HCT116 (cell line): ENCODE results near the gene SLC30A4. TPM values are rescaled to one million over a fixed set of nuclear protein-coding genes. Genes with fewer than 3 reads are reported as not detected.

Source experiments
- ATAC-seq: fragments of 200-7000 bp; cut with Tn5 transposase; 2 replicates; pipeline ENCODE4 v1.9.1; 2020; ENCODE audit warnings: mild to moderate bottlenecking, moderate library complexity
- BruUV-seq: library from RNA; stranded (reverse); fragments of 400-500 nt; replicated peaks from 2 replicates; lab custom pipeline; 2021; lab: Mats Ljungman, UMichigan
- CTCF ChIA-PET: fragments of 300-600 bp; sonication (Branson Sonifier 250); formaldehyde crosslinking; loops from one replicate; lab custom pipeline; 2021; ENCODE audit warnings: antibody characterized with exemption; lab: Charles Lee
- POLR2A ChIA-PET: fragments of 300-600, 350-600 bp; sonication (Branson Sonifier 250); formaldehyde crosslinking; loops from one replicate; lab custom pipeline; 2021; ENCODE audit warnings: antibody characterized with exemption; lab: Charles Lee
- RAD21 ChIA-PET, 2 experiments: fragments of 300-600 bp; sonication (Branson Sonifier 250); formaldehyde crosslinking; loops; one replicate each; lab custom pipeline; 2023; ENCODE audit warnings: low total read pairs in 2 of 2; ENCODE audit not compliant: uncharacterized antibody in 2 of 2, unreplicated experiment in 2 of 2, low non-redundant PET in 1 of 2; lab: Charles Lee
- DNase-seq: peaks from one replicate; pipeline ENCODE4 v3.0.0-alpha.2; 2010; ENCODE audit warnings: low read depth, low spot score
- H2AFZ ChIP-seq: fragments of 200-600 bp; shearing (Covaris generic), sonication (generic); 2 replicates; pipeline ENCODE4 v1.6.1; 2017; ENCODE audit warnings: low read depth, mixed run types, mixed read lengths, antibody characterized with exemption, low read length; ENCODE audit not compliant: poor library complexity, severe bottlenecking
- H3K27ac ChIP-seq: 2 replicates; pipeline ENCODE4 v1.5.1; 2012; ENCODE audit warnings: low read depth, low read length
- H3K27me3 ChIP-seq: fragments of 200-600 bp; sonication (generic); 2 replicates; pipeline ENCODE4 v1.6.1; 2016; ENCODE audit warnings: mixed run types, low read length, mixed read lengths; ENCODE audit not compliant: insufficient read depth
- H3K36me3 ChIP-seq, 2 experiments: fragments of 200-500 bp in 1 of 2; fragments of 200-600 bp in 1 of 2; sonication (Bioruptor generic) in 1 of 2; sonication (generic) in 1 of 2; 2 replicates each; pipeline versions ENCODE4 v1.5.1 to v1.6.1; 2014 to 2016; ENCODE audit warnings: low read length in 2 of 2, inconsistent platforms in 1 of 2, mixed read lengths in 1 of 2, mixed run types in 1 of 2; ENCODE audit not compliant: insufficient read depth in 2 of 2, control insufficient read depth in 1 of 2
- H3K4me1 ChIP-seq, 2 experiments: fragments of 200-600 bp in 1 of 2; sonication (generic) in 1 of 2; 2 replicates each; pipeline versions ENCODE4 v1.5.1 to v1.6.1; 2012 to 2017; ENCODE audit warnings: low read length in 2 of 2, inconsistent platforms in 1 of 2, mild to moderate bottlenecking in 1 of 2, mixed read lengths in 1 of 2, mixed run types in 1 of 2, moderate library complexity in 1 of 2; ENCODE audit not compliant: insufficient read depth in 2 of 2, control insufficient read depth in 1 of 2
- H3K4me2 ChIP-seq: fragments of 200-600 bp; sonication (generic); 2 replicates; pipeline ENCODE4 v1.6.1; 2017; ENCODE audit warnings: mixed run types, low read length, mixed read lengths
- H3K4me3 ChIP-seq, 2 experiments: fragments of 200-600 bp in 1 of 2; sonication (generic) in 1 of 2; replicated peaks in 1 of 2; 2 replicates each; pipeline ENCODE4 v1.5.1; 2011 to 2016; ENCODE audit warnings: low read length in 2 of 2, control low read depth in 1 of 2, low read depth in 1 of 2, mild to moderate bottlenecking in 1 of 2, mixed read lengths in 1 of 2, mixed run types in 1 of 2
- H3K79me2 ChIP-seq: fragments of 200-600 bp; sonication (generic); 2 replicates; pipeline ENCODE4 v1.6.1; 2017; ENCODE audit warnings: mild to moderate bottlenecking, mixed run types, low read length, moderate library complexity, mixed read lengths; ENCODE audit not compliant: insufficient read depth
- H3K9ac ChIP-seq: fragments of 200-600 bp; sonication (generic); 2 replicates; pipeline ENCODE4 v1.6.1; 2016; ENCODE audit warnings: low read length, mixed read lengths
- H3K9me2 ChIP-seq: fragments of 200-600 bp; sonication (generic), shearing (Covaris generic); 2 replicates; pipeline ENCODE4 v1.6.1; 2017; ENCODE audit warnings: mixed run types, mild to moderate bottlenecking, moderate library complexity; ENCODE audit not compliant: insufficient read depth
- H3K9me3 ChIP-seq, 2 experiments: fragments of 200-500 bp in 1 of 2; fragments of 200-600 bp in 1 of 2; sonication (Bioruptor generic) in 1 of 2; sonication (generic) in 1 of 2; 2 replicates each; pipeline ENCODE4 v1.6.1; 2014 to 2017; ENCODE audit warnings: low read length in 2 of 2, mixed read lengths in 2 of 2, inconsistent platforms in 1 of 2, low read depth in 1 of 2, mild to moderate bottlenecking in 1 of 2, mixed run types in 1 of 2, moderate library complexity in 1 of 2; ENCODE audit not compliant: control insufficient read depth in 1 of 2, insufficient read depth in 1 of 2
- H4K20me1 ChIP-seq: fragments of 200-600 bp; sonication (generic), shearing (Covaris generic); 2 replicates; pipeline ENCODE4 v1.6.1; 2017; ENCODE audit warnings: mixed run types, mild to moderate bottlenecking, moderate library complexity; ENCODE audit not compliant: insufficient read depth
- ATF3 ChIP-seq: IDR thresholded peaks from 2 replicates; pipeline ENCODE4 v1.6.1; 2012
- CEBPB ChIP-seq: IDR thresholded peaks from 2 replicates; pipeline ENCODE4 v1.6.1; 2012; ENCODE audit warnings: low read depth
- CTCF ChIP-seq, 3 experiments: fragments of 200-600 bp in 1 of 3; sonication (generic) in 1 of 3; IDR thresholded peaks in 2 of 3; conservative IDR thresholded peaks in 1 of 3; 2 replicates each; pipeline ENCODE4 v1.5.1; 2012 to 2017; ENCODE audit warnings: low read depth in 2 of 3, low read length in 2 of 3, antibody characterized with exemption in 1 of 3, borderline replicate concordance in 1 of 3, control low read depth in 1 of 3, mild to moderate bottlenecking in 1 of 3, mixed read lengths in 1 of 3, mixed run types in 1 of 3, moderate library complexity in 1 of 3; ENCODE audit not compliant: insufficient read depth in 1 of 3
- EGR1 ChIP-seq: IDR thresholded peaks from 2 replicates; pipeline ENCODE4 v1.6.1; 2012; ENCODE audit warnings: low read depth
- ELF1 ChIP-seq: IDR thresholded peaks from 2 replicates; pipeline ENCODE4 v1.6.1; 2012; ENCODE audit warnings: low read depth, borderline replicate concordance
- FOSL1 ChIP-seq: IDR thresholded peaks from 2 replicates; pipeline ENCODE4 v1.6.1; 2012; ENCODE audit warnings: low read depth
- MAX ChIP-seq: IDR thresholded peaks from 2 replicates; pipeline ENCODE4 v1.6.1; 2012
- POLR2A ChIP-seq: IDR thresholded peaks from 2 replicates; pipeline ENCODE4 v1.7.0; 2011; ENCODE audit warnings: borderline replicate concordance; ENCODE audit not compliant: insufficient read depth, insufficient read length; ENCODE audit errors: extremely low read depth
- POLR2AphosphoS5 ChIP-seq: IDR thresholded peaks from 2 replicates; pipeline ENCODE4 v1.6.1; 2011; ENCODE audit warnings: mild to moderate bottlenecking, low read depth, low read length, moderate library complexity
- RAD21 ChIP-seq: IDR thresholded peaks from 2 replicates; pipeline ENCODE4 v1.6.1; 2012; ENCODE audit warnings: low read depth, mild to moderate bottlenecking
- REST ChIP-seq: IDR thresholded peaks from 2 replicates; pipeline ENCODE4 v1.6.1; 2012; ENCODE audit warnings: low read depth
- SIN3A ChIP-seq: IDR thresholded peaks from 2 replicates; pipeline ENCODE4 v1.6.1; 2012; ENCODE audit warnings: low read depth
- TCF7L2 ChIP-seq: IDR thresholded peaks from 2 replicates; pipeline ENCODE4 v1.7.0; 2011; ENCODE audit warnings: borderline replicate concordance, inconsistent platforms; ENCODE audit not compliant: insufficient read depth, insufficient read length; ENCODE audit errors: extremely low read depth
- YY1 ChIP-seq: IDR thresholded peaks from 2 replicates; pipeline ENCODE4 v1.6.1; 2011; ENCODE audit warnings: low read length, low read depth, moderate library complexity, mild to moderate bottlenecking; ENCODE audit not compliant: insufficient replicate concordance; ENCODE audit errors: extremely low read depth
- intact Hi-C: fragments of 100-400 bp; cut with micrococcal nuclease; formaldehyde crosslinking; loops from 2 replicates; pipeline ENCODE4 v1.10.0; 2022
- total RNA-seq: library from RNA; stranded (reverse); gene quantifications from one replicate; pipeline ENCODE4 v1.2.1, GENCODE V29; 2021; ENCODE audit not compliant: unreplicated experiment

SLC30A4 gene
- total RNA-seq, 1 experiment from 2014 or later, result 2.7 TPM

- no peak for ATAC-seq
- Histone ChIP-seq H3K27ac (no peak overlapping the region), H3K9me3 (no peaks in the 10 kb centered on the region), H3K79me2 (no peaks in the 10 kb centered on the region), H4K20me1 (no peaks in the 10 kb centered on the region), H3K36me3 (no peaks in the 10 kb centered on the region), H3K9ac (no peak overlapping the region), H3K9me2 (no peaks in the 10 kb centered on the region), H3K4me1 (no peaks in the 10 kb centered on the region), H3K27me3 (no peaks in the 10 kb centered on the region), H3K4me3 (no peak overlapping the region), H3K4me2 (no peak overlapping the region), H2AFZ (peak overlapping the region; percentile 21)
- intact Hi-C loops, result no loop called here
- CTCF ChIA-PET, result interaction anchor here (1.9 kb wide), 1 partner anchor 18 kb away, joined by 7 read pairs; no protein-coding TSS in a partner anchor
- RAD21 ChIA-PET, result no interaction called here
- TF ChIP-seq CEBPB (no peak), FOSL1 (no peak), TCF7L2 (no peak), EGR1 (no peak), POLR2AphosphoS5 (no peak), MAX (no peak), CTCF (IDR thresholded peaks at IDR 0.05 in 2 of 3, conservative IDR thresholded peaks at IDR 0.05 in 1 of 3; ENCODE audit: borderline replicate concordance in 1 of 3, insufficient read depth in 1 of 3, low read depth in 2 of 3, low read length in 2 of 3) (no peak), POLR2A (no peak), SIN3A (no peak), REST (no peak), ATF3 (no peak), YY1 (no peak), RAD21 (no peak), ELF1 (no peak)
- BruUV-seq, result no TSS peak
- POLR2A ChIA-PET, result no interaction called here
- DNase-seq, result no peak
These were observed 82.9 kb downstream of the SLC30A4 start for GRCh38 chr15:45439521-45440260.
